A673 (cell line): ENCODE results near the gene RAB28.

Experiments
- CTCF ChIP-seq: fragments of 300-800, 200-600 bp; sonication (generic); conservative IDR thresholded peaks from 2 replicates; pipeline ENCODE4 v1.5.1; 2017; ENCODE audit warnings: low read depth, mild to moderate bottlenecking, antibody characterized with exemption, low read length, moderate library complexity, mixed read lengths
- EZH2 ChIP-seq: fragments of 200-600 bp; sonication (generic); IDR thresholded peaks from 2 replicates; pipeline ENCODE4 v1.6.1; 2017; ENCODE audit warnings: borderline replicate concordance, low read depth, mild to moderate bottlenecking, mixed read lengths, antibody characterized with exemption, low read length; ENCODE audit not compliant: poor library complexity, severe bottlenecking

GRCh38 chr4:13495753-13496152 lies 11.6 kb upstream of the RAB28 start:
- TF ChIP-seq CTCF (no peak), EZH2 (no peak)
